Measurements from ENCODE around the gene RFX4.

The RFX4 gene

GRCh38 chr12:106582641-106583230, at the start of gene RFX4:
Gene RFX4 (plus strand): TSS chr12:106583004. CDS start chr12:106583321, 317 bp downstream.
- intact Hi-C loops (cut with micrococcal nuclease) = no loop called here
- H3K4me1 Mint-ChIP-seq (ENCODE audit: low read depth) = peaks cover 8% of the 10 kb centered on the region
- no peak within 1 kb of the TSS for H3K27ac Mint-ChIP-seq
- no peak within 1 kb of the TSS for H3K4me3 Mint-ChIP-seq
- H3K36me3 Mint-ChIP-seq (ENCODE audit: low read depth) = no peaks in the 10 kb centered on the region
- H3K27me3 Mint-ChIP-seq = peaks cover 96% of the 10 kb centered on the region
- H3K9me3 Mint-ChIP-seq = no peaks in the 10 kb centered on the region

GRCh38 chr12:106541201-106541600, 41.6 kb upstream of the RFX4 start:
- Mint-ChIP-seq H3K4me3 (no peak overlapping the region), H3K36me3 (ENCODE audit: low read depth) (no peaks in the 10 kb centered on the region), H3K9me3 (no peaks in the 10 kb centered on the region), H3K27me3 (no peaks in the 10 kb centered on the region), H3K4me1 (ENCODE audit: low read depth) (no peaks in the 10 kb centered on the region), H3K27ac (no peak overlapping the region)
- intact Hi-C loops (cut with micrococcal nuclease) = no loop called here

GRCh38 chr12:106551410-106551809, 31.4 kb upstream of the RFX4 start:
- H3K27me3 Mint-ChIP-seq = peaks cover 7% of the 10 kb centered on the region
- H3K36me3 Mint-ChIP-seq (ENCODE audit: low read depth) = no peaks in the 10 kb centered on the region
- intact Hi-C loops (cut with micrococcal nuclease) = no loop called here
- no peaks in the 10 kb centered on the region for H3K4me1 Mint-ChIP-seq (ENCODE audit: low read depth)
- H3K9me3 Mint-ChIP-seq = peaks cover 31% of the 10 kb centered on the region
- H3K27ac Mint-ChIP-seq = no peak overlapping the region
- H3K4me3 Mint-ChIP-seq = no peak overlapping the region

- Mint-ChIP-seq H3K36me3 (ENCODE audit: low read depth) (no peaks in the 10 kb centered on the region), H3K27me3 (peaks cover 7% of the 10 kb centered on the region), H3K4me1 (ENCODE audit: low read depth) (no peaks in the 10 kb centered on the region), H3K4me3 (no peak overlapping the region), H3K27ac (no peak overlapping the region), H3K9me3 (peaks cover 31% of the 10 kb centered on the region)
- intact Hi-C loops (cut with micrococcal nuclease) = no loop called here
Measured at GRCh38 chr12:106552228-106552627, 30.6 kb upstream of the RFX4 start.

GRCh38 chr12:106564678-106565329, 18.0 kb upstream of the RFX4 start:
- H3K27me3 Mint-ChIP-seq = peaks cover 14% of the 10 kb centered on the region
- no peak overlapping the region for H3K4me3 Mint-ChIP-seq
- H3K27ac Mint-ChIP-seq = no peak overlapping the region
- no peaks in the 10 kb centered on the region for H3K36me3 Mint-ChIP-seq (ENCODE audit: low read depth)
- intact Hi-C loops (cut with micrococcal nuclease) = no loop called here
- H3K9me3 Mint-ChIP-seq = peaks cover 18% of the 10 kb centered on the region
- no peaks in the 10 kb centered on the region for H3K4me1 Mint-ChIP-seq (ENCODE audit: low read depth)

GRCh38 chr12:106566771-106567170, 16.0 kb upstream of the RFX4 start:
- Mint-ChIP-seq H3K9me3 (peaks cover 2% of the 10 kb centered on the region), H3K27me3 (peaks cover 13% of the 10 kb centered on the region), H3K4me3 (no peak overlapping the region), H3K36me3 (ENCODE audit: low read depth) (no peaks in the 10 kb centered on the region), H3K4me1 (ENCODE audit: low read depth) (no peaks in the 10 kb centered on the region), H3K27ac (no peak overlapping the region)
- intact Hi-C loops (cut with micrococcal nuclease) = no loop called here

GRCh38 chr12:106573239-106573638, 9.6 kb upstream of the RFX4 start:
- Mint-ChIP-seq H3K27me3 (peaks cover 33% of the 10 kb centered on the region), H3K9me3 (no peaks in the 10 kb centered on the region), H3K27ac (no peak overlapping the region), H3K4me1 (ENCODE audit: low read depth) (no peaks in the 10 kb centered on the region), H3K36me3 (ENCODE audit: low read depth) (no peaks in the 10 kb centered on the region), H3K4me3 (no peak overlapping the region)
- intact Hi-C loops (cut with micrococcal nuclease) = no loop called here

- no peaks in the 10 kb centered on the region for H3K4me1 Mint-ChIP-seq (ENCODE audit: low read depth)
- H3K9me3 Mint-ChIP-seq = no peaks in the 10 kb centered on the region
- intact Hi-C loops (cut with micrococcal nuclease) = no loop called here
- no peak overlapping the region for H3K4me3 Mint-ChIP-seq
- H3K27ac Mint-ChIP-seq = no peak overlapping the region
- H3K36me3 Mint-ChIP-seq (ENCODE audit: low read depth) = no peaks in the 10 kb centered on the region
- peaks cover 67% of the 10 kb centered on the region for H3K27me3 Mint-ChIP-seq
Measured at GRCh38 chr12:106576848-106577247, 6.0 kb upstream of the RFX4 start.

- H3K9me3 Mint-ChIP-seq = no peaks in the 10 kb centered on the region
- H3K36me3 Mint-ChIP-seq (ENCODE audit: low read depth) = no peaks in the 10 kb centered on the region
- H3K27ac Mint-ChIP-seq = no peak overlapping the region
- no peak overlapping the region for H3K4me3 Mint-ChIP-seq
- intact Hi-C loops (cut with micrococcal nuclease) = no loop called here
- peaks cover 85% of the 10 kb centered on the region for H3K27me3 Mint-ChIP-seq
- H3K4me1 Mint-ChIP-seq (ENCODE audit: low read depth) = peaks cover 8% of the 10 kb centered on the region
Measured at GRCh38 chr12:106580671-106581508, 1.9 kb upstream of the RFX4 start.

- H3K27me3 Mint-ChIP-seq = peaks cover 91% of the 10 kb centered on the region
- H3K4me3 Mint-ChIP-seq = no peak overlapping the region
- no peaks in the 10 kb centered on the region for H3K9me3 Mint-ChIP-seq
- H3K36me3 Mint-ChIP-seq (ENCODE audit: low read depth) = no peaks in the 10 kb centered on the region
- H3K4me1 Mint-ChIP-seq (ENCODE audit: low read depth) = peaks cover 8% of the 10 kb centered on the region
- intact Hi-C loops (cut with micrococcal nuclease) = no loop called here
- H3K27ac Mint-ChIP-seq = no peak overlapping the region
Measured at GRCh38 chr12:106581543-106582248, 1.1 kb upstream of the RFX4 start.

- intact Hi-C loops (cut with micrococcal nuclease) = no loop called here
- Mint-ChIP-seq H3K27me3 (peaks cover 96% of the 10 kb centered on the region), H3K9me3 (no peaks in the 10 kb centered on the region), H3K36me3 (ENCODE audit: low read depth) (no peaks in the 10 kb centered on the region), H3K27ac (no peak overlapping the region), H3K4me1 (ENCODE audit: low read depth) (peaks cover 8% of the 10 kb centered on the region), H3K4me3 (no peak overlapping the region)
Measured at GRCh38 chr12:106582249-106582591, 584 bp upstream of the RFX4 start.

GRCh38 chr12:106583242-106584103, 669 bp downstream of the RFX4 start:
- H3K27me3 Mint-ChIP-seq = peaks cover 98% of the 10 kb centered on the region
- no peak overlapping the region for H3K27ac Mint-ChIP-seq
- H3K4me3 Mint-ChIP-seq = no peak overlapping the region
- intact Hi-C loops (cut with micrococcal nuclease) = no loop called here
- peaks cover 8% of the 10 kb centered on the region for H3K4me1 Mint-ChIP-seq (ENCODE audit: low read depth)
- H3K36me3 Mint-ChIP-seq (ENCODE audit: low read depth) = no peaks in the 10 kb centered on the region
- no peaks in the 10 kb centered on the region for H3K9me3 Mint-ChIP-seq

Data from dendritic cell treated with granulocyte-macrophage colony-stimulating factor and Interleukin-4, amounts not matched to agents 40 ng/mL and 50 ng/mL, for 4 days (primary cell).